GM12891 (cell line): ENCODE results near the gene NANS.
A peak's percentile ranks its signal among the peaks of the same experiment; 100 is the strongest.
"Not testable (repeated sequence)": the region's sequence is repeated elsewhere in the genome, so short reads cannot be mapped to it uniquely, and the experiment has no call there.

Experiments
- DNase-seq: peaks from one replicate; pipeline ENCODE4 v3.0.0; 2011; ENCODE audit warnings: low spot score; ENCODE audit not compliant: insufficient read length
- FAIRE-seq: peaks from 2 replicates; lab custom pipeline; 2011; peaks lifted over from hg19 to GRCh38; lab: Jason Lieb, UNC
- PAX5 ChIP-seq: IDR thresholded peaks from 2 replicates; pipeline ENCODE4 v1.6.1; 2011; ENCODE audit warnings: low read length, moderate library complexity, mild to moderate bottlenecking; ENCODE audit not compliant: insufficient read depth, severe bottlenecking
- POLR2A ChIP-seq: IDR thresholded peaks from 2 replicates; pipeline ENCODE4 v1.6.1; 2011; ENCODE audit warnings: low read depth, low read length, control low read depth
- POLR2AphosphoS5 ChIP-seq: IDR thresholded peaks from 2 replicates; pipeline ENCODE4 v1.6.1; 2011; ENCODE audit warnings: low read depth, low read length, control low read depth
- POU2F2 ChIP-seq: IDR thresholded peaks from 2 replicates; pipeline ENCODE4 v1.6.1; 2011; ENCODE audit warnings: low read depth, mild to moderate bottlenecking, control low read depth, low read length, moderate library complexity
- SPI1 ChIP-seq: IDR thresholded peaks from 2 replicates; pipeline ENCODE4 v1.6.1; 2011; ENCODE audit warnings: low read depth, low read length, control low read depth
- TAF1 ChIP-seq: IDR thresholded peaks from 2 replicates; pipeline ENCODE4 v1.6.1; 2011; ENCODE audit warnings: low read depth, low read length, control low read depth

Gene NANS

GRCh38 chr9:98107926-98108325, 51.4 kb downstream of the NANS start:
- FAIRE-seq (peak; percentile 26), DNase-seq (no peak)

GRCh38 chr9:98108531-98109031, 52.0 kb downstream of the NANS start:
- no peak for DNase-seq
- FAIRE-seq = peak; percentile 51
- TF ChIP-seq SPI1 (peak; percentile 42; the same call in 1 of the 2 replicates), POU2F2 (no peak), TAF1 (no peak)

More at GRCh38 chr9:98107926-98108325, 51.4 kb downstream of the NANS start:
- TF ChIP-seq SPI1 (no peak), POLR2A (no peak), POLR2AphosphoS5 (no peak), TAF1 (no peak), PAX5 (no peak), POU2F2 (no peak)

- peak; percentile 9 for FAIRE-seq
- no peak for DNase-seq
- TF ChIP-seq PAX5 (no peak), TAF1 (no peak), POLR2AphosphoS5 (no peak), POU2F2 (no peak), POLR2A (no peak), SPI1 (no peak)
These were observed 52.5 kb downstream of the NANS start for GRCh38 chr9:98109052-98109451.

GRCh38 chr9:98117097-98117496, 60.6 kb downstream of the NANS start:
- FAIRE-seq, DNase-seq: not testable (repeated sequence)

GRCh38 chr9:98117984-98118639, 61.6 kb downstream of the NANS start:
- peak; percentile 71 for FAIRE-seq
- no peak for DNase-seq
- TF ChIP-seq POLR2AphosphoS5 (no peak), POLR2A (no peak; the same call in 1 of the 2 replicates), TAF1 (no peak), PAX5 (no peak), SPI1 (no peak), POU2F2 (no peak)

GRCh38 chr9:98118640-98119601, 62.4 kb downstream of the NANS start, which contains the start of gene TRIM14:
TSS of gene TRIM14 (minus strand) at chr9:98119222. CDS start at chr9:98119188, 34 bp downstream.
- DNase-seq = peak; percentile 65
- TF ChIP-seq PAX5 (peak; percentile 19), POLR2A (0 out of 2 replicates have a peak, but pooled peaks have one; percentile 13), POLR2AphosphoS5 (no peak), TAF1 (peak; percentile 58)
- FAIRE-seq = peak; percentile 90

GRCh38 chr9:98120476-98120875, 63.9 kb downstream of the NANS start:
- no peak for DNase-seq
- no peak for FAIRE-seq
- TF ChIP-seq POLR2AphosphoS5 (no peak), POLR2A (no peak), PAX5 (no peak), TAF1 (no peak), SPI1 (no peak), POU2F2 (no peak)

- no peak for FAIRE-seq
- TF ChIP-seq PAX5 = no peak
- TF ChIP-seq POLR2AphosphoS5 = no peak
- TF ChIP-seq SPI1 = 0 out of 2 replicates have a peak, but pooled peaks have one; percentile 18
- DNase-seq = no peak
These were observed 64.5 kb downstream of the NANS start for GRCh38 chr9:98121058-98121457.

GRCh38 chr9:98124091-98124490, 67.6 kb downstream of the NANS start:
- not testable (repeated sequence) for FAIRE-seq, DNase-seq

GRCh38 chr9:98124637-98125426, 68.3 kb downstream of the NANS start:
- TF ChIP-seq TAF1 (no peak), POU2F2 (no peak), POLR2AphosphoS5 (no peak)
- no peak for FAIRE-seq
- no peak for DNase-seq
